ENCODE data around the gene CBX1. TPM values are rescaled to one million over a fixed set of nuclear protein-coding genes. Genes with fewer than 3 reads are reported as not detected.

The CBX1 gene
- total RNA-seq (62.9 and 102 TPM in 2 replicates), polyA plus RNA-seq (35.9 and 38.3 TPM in 2 replicates)

DNA sequence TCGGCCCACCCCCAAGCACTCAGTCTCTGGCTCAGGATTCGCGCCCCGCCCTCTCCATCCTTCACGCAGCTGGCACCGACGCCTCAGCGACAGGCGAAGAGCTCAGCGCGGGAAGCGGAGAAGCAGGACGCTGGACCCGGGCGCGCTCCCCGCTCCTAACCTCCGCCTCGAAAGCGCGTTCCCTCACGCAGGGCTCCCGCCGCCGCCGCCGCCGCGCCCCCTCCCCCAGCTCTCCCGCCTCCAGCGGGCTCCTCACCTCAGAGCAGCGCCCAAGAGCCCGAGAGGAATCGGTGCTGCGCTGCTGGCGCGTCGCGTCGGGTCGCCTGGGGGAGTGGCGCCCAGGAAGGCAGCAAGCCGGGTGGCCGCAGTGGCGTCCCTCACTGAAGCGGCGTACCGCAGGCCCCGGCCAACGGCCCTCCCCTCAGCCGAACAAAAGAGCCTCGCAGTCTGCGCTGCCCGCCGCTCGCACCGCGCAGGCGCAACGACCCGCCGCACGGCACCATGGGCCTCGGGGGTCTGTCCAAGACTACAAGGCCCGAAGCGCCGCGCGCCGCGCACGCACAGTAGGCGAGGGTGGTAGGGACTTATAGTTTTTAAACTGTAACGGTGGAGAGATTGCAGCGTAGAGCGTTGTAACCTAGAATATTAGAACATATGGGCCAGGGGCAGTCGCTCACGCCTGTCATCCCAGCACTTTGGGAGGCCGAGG is at the start of gene CBX1:
Gene CBX1, minus strand, starts transcription at position 467 of the 709 bp plus-strand sequence. CDS start 24,474 bp downstream, outside the sequence.
- Histone ChIP-seq H3K4me3 (peak within 1 kb of the TSS; percentile 64), H3K36me3 (no peaks in the 10 kb centered on the region), H3K4me1 (ENCODE audit: low read depth) (peaks cover 5% of the 10 kb centered on the region), H3K9me3 (ENCODE audit: low read depth) (no peaks in the 10 kb centered on the region), H3K27me3 (no peaks in the 10 kb centered on the region), H3K27ac (peak within 1 kb of the TSS; percentile 87)
- TF ChIP-seq, protein P1, sequence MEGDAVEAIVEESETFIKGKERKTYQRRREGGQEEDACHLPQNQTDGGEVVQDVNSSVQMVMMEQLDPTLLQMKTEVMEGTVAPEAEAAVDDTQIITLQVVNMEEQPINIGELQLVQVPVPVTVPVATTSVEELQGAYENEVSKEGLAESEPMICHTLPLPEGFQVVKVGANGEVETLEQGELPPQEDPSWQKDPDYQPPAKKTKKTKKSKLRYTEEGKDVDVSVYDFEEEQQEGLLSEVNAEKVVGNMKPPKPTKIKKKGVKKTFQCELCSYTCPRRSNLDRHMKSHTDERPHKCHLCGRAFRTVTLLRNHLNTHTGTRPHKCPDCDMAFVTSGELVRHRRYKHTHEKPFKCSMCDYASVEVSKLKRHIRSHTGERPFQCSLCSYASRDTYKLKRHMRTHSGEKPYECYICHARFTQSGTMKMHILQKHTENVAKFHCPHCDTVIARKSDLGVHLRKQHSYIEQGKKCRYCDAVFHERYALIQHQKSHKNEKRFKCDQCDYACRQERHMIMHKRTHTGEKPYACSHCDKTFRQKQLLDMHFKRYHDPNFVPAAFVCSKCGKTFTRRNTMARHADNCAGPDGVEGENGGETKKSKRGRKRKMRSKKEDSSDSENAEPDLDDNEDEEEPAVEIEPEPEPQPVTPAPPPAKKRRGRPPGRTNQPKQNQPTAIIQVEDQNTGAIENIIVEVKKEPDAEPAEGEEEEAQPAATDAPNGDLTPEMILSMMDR (IDR thresholded peaks at IDR 0.05; ENCODE audit: low read depth, low read length) = no peak
- DNase-seq (ENCODE audit: low read depth in 1 of 2, low spot score in 1 of 2) = peak; percentile 96 to 97

DNA sequence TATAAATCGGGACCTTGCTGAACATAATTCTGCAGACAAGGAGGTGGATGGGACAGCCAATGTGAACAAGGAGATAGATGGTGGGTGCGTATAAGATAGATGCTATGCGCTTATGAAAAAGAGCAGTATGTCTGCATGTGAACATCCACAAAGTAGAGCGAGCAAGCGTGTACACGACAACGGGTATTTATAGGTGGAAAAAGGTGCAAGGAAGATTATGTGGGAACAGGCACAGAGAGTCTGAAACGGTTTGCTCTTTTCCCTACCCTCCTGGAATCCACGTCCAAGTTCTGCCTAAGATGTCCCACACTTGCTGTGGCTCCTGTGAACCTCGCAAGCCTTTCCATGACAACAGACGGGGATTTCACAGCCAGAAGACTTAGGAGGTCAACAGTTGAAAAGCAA is 49.3 kb upstream of the CBX1 start:
- H3K36me3 ChIP-seq = no peaks in the 10 kb centered on the region

DNA sequence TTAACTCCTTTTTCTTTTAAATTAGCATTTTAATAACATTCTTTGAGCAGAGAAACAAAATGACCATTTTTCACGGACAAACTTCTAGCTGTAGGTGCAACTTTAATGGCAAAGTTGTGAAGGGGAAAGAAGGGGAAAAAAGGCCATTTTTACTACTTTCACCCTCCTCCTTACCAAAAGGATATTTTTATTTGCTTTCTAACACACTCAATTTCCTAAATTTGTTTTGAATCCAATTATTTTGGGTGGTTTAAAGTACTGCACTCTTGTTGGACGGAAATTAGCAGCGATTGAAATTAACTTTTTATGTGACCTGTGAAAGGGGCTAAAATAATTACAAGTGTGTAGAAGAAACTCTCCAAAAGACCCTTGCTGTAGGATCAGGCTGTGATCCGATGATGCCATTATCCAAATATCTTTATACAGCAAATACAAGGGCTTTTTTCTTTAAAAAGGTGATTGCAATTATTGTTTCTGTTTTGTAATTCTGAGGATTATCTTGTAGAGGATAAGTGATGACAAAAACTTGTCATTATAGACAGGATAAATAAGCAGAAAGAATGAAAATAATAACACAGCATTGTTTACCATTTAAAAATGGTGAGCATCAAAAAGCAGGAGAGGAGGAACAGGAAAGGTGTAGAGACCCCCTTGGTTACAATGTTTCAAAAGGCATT is 48.6 kb upstream of the CBX1 start:
- DNase-seq (ENCODE audit: low read depth in 1 of 2, low spot score in 1 of 2) = no peak
- Histone ChIP-seq H3K4me1 (ENCODE audit: low read depth) (no peaks in the 10 kb centered on the region), H3K9me3 (ENCODE audit: low read depth) (no peaks in the 10 kb centered on the region), H3K27me3 (peaks cover 60% of the 10 kb centered on the region), H3K4me3 (no peak overlapping the region), H3K36me3 (no peaks in the 10 kb centered on the region), H3K27ac (no peak overlapping the region)
- TF ChIP-seq, protein P1 (IDR thresholded peaks at IDR 0.05; ENCODE audit: low read depth, low read length) = no peak

More for the DNA sequence above, 49.3 kb upstream of the CBX1 start:
- no peaks in the 10 kb centered on the region for H3K9me3 ChIP-seq (ENCODE audit: low read depth)
- H3K4me1 ChIP-seq (ENCODE audit: low read depth) = no peaks in the 10 kb centered on the region
- TF ChIP-seq, protein P1 (IDR thresholded peaks at IDR 0.05; ENCODE audit: low read depth, low read length) = no peak
- no peak overlapping the region for H3K4me3 ChIP-seq
- H3K27me3 ChIP-seq = peaks cover 60% of the 10 kb centered on the region
- H3K27ac ChIP-seq = no peak overlapping the region
- DNase-seq (ENCODE audit: low read depth in 1 of 2, low spot score in 1 of 2) = no peak

DNA sequence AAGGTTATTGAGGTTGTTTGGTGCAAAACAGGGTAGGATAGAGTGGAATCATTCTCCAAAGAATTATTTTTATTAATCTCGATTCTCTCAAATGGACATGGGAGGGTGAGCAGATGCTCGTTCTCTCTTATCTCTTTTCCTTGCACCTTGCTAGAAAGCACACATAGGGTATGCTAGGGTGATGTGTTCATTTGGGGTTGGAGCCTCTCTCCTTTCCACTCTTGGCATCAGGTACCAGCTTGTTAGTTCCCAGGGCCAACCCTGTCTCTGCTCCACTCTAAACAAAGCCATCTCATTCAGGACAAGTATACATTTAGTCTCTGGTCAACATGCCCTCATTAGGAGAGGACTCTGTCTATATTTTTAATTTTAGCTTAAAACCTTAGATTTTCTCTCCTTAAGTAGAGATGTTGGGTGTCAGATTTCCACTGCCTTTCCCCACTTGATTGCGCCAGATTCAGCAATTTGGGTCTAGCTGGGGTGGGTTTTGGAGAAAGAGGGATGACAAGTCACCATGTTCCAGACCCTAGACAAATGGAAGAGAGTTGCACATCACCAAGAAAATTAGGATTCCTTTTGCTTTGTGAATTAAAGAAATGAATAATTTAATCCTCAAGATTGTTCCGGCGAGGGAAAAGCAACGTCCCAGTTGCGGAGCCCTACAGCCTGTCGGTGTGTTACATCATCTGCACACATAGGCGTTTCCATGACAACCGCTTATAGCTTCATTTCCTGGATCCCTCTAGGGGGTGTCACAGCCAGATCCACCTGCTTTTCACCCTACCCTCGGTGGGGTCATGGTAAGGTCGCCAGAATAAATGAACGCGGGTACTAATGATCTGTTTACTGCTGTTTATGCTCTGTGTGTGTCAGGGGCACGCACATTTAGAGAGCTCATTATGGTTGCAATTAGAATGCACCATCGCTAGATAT is 47.8 kb upstream of the CBX1 start:
- no peaks in the 10 kb centered on the region for H3K9me3 ChIP-seq (ENCODE audit: low read depth)
- no peak overlapping the region for H3K4me3 ChIP-seq
- H3K4me1 ChIP-seq (ENCODE audit: low read depth) = no peaks in the 10 kb centered on the region
- H3K27me3 ChIP-seq = peaks cover 64% of the 10 kb centered on the region
- TF ChIP-seq, protein P1 (IDR thresholded peaks at IDR 0.05; ENCODE audit: low read depth, low read length) = no peak
- no peak overlapping the region for H3K27ac ChIP-seq
- DNase-seq (ENCODE audit: low read depth in 1 of 2, low spot score in 1 of 2) = peak in 1 of 2 donors; percentile 28
- H3K36me3 ChIP-seq = no peaks in the 10 kb centered on the region

DNA sequence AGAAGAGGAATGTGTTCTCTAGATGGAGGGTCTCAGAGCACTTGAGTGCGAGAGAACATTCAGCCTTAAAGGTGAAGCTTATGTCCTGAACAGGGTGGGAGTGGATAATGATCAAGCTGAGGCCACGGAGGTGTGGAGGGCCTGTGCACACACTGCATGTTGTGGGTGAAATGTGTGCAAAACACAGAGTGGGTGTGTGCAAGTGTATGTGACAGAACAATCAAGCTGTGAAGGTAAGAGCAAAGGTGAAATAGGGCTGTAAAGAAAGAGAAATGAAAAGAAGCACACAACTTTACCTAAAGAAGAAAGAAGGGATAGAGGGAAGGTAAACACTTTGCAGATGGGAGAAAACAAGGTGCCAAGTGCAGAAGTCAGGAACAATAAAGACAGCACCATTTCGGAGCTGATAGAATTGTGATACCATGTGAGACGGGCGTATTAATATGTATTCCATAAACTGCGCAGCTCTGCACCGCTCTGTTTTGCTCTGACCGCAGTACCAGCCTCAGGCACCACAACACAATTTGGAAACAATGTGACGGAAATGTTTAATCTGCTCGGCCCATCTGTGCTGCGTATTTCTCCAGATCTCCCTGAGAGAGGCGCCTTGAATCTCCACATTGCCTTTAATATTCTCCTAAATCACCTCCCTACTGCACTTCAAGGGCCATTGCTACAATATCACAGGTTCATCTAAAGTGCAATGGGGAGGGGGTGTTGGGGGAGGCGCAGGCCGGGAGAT is 46.9 kb upstream of the CBX1 start:
- no peak overlapping the region for H3K27ac ChIP-seq
- H3K9me3 ChIP-seq (ENCODE audit: low read depth) = no peaks in the 10 kb centered on the region
- H3K4me1 ChIP-seq (ENCODE audit: low read depth) = no peaks in the 10 kb centered on the region
- H3K27me3 ChIP-seq = peaks cover 64% of the 10 kb centered on the region
- no peak for DNase-seq (ENCODE audit: low read depth in 1 of 2, low spot score in 1 of 2)
- H3K36me3 ChIP-seq = no peaks in the 10 kb centered on the region
- TF ChIP-seq, protein P1 (IDR thresholded peaks at IDR 0.05; ENCODE audit: low read depth, low read length) = no peak
- no peak overlapping the region for H3K4me3 ChIP-seq

Data from cardiac muscle cell (in vitro differentiated cells and primary cell).